K562 (cell line): ENCODE data around the gene EXOSC2. TPM values are rescaled to one million over a fixed set of nuclear protein-coding genes. Genes with fewer than 3 reads are reported as not detected.
A peak's percentile ranks its signal among the peaks of the same experiment; 100 is the strongest.

Experiments used
- ARID4B ChIP-seq: sonication (generic); formaldehyde crosslinking; IDR thresholded peaks from 2 replicates; pipeline ENCODE4 v1.8.0; 2022; ENCODE audit warnings: mild to moderate bottlenecking, missing genetic modification reagents
- ATF1 ChIP-seq, 2 experiments: fragments of 450-650 bp in 1 of 2; IDR thresholded peaks; 2 replicates each; pipeline ENCODE4 v1.6.1; 2016; ENCODE audit warnings: missing compliant biosample characterization in 1 of 2, missing genetic modification characterization in 1 of 2
- CBX3 ChIP-seq, 2 experiments: IDR thresholded peaks; 1 replicate in 1 of 2; 2 replicates in 1 of 2; pipeline ENCODE4 v1.6.1; 2012; ENCODE audit warnings: inconsistent platforms in 2 of 2, low read length in 2 of 2, borderline replicate concordance in 1 of 2, control low read depth in 1 of 2
- CREB1 ChIP-seq, 2 experiments: sonication (generic) in 1 of 2; formaldehyde crosslinking in 1 of 2; IDR thresholded peaks; 2 replicates each; pipeline versions ENCODE4 v1.6.1 to v1.8.0; 2012 to 2022; ENCODE audit warnings: inconsistent platforms in 1 of 2, mild to moderate bottlenecking in 1 of 2, missing genetic modification reagents in 1 of 2, moderate library complexity in 1 of 2
- FOXM1 ChIP-seq, 2 experiments: fragments of 450-650 bp in 1 of 2; sonication (generic) in 1 of 2; formaldehyde crosslinking in 1 of 2; IDR thresholded peaks; 2 replicates each; pipeline versions ENCODE4 v1.6.1 to v1.9.0; 2017 to 2022; ENCODE audit warnings: low read depth in 2 of 2, mild to moderate bottlenecking in 2 of 2, missing genetic modification reagents in 1 of 2, moderate library complexity in 1 of 2
- GATA2 ChIP-seq: sonication (generic); formaldehyde crosslinking; IDR thresholded peaks from 2 replicates; pipeline ENCODE4 v1.4.0; 2020; ENCODE audit warnings: mild to moderate bottlenecking, missing genetic modification reagents
- KLF16 ChIP-seq: IDR thresholded peaks from 2 replicates; pipeline ENCODE4 v1.6.1; 2016; ENCODE audit warnings: antibody characterized with exemption
- MBD2 ChIP-seq: sonication (generic); IDR thresholded peaks from 2 replicates; pipeline ENCODE4 v1.6.1; 2016; ENCODE audit warnings: low read depth, borderline replicate concordance
- NR1H2 ChIP-seq: sonication (generic); formaldehyde crosslinking; IDR thresholded peaks from 2 replicates; pipeline ENCODE4 v1.4.0; 2020; ENCODE audit warnings: mild to moderate bottlenecking, missing genetic modification reagents
- RHOXF2B ChIP-seq: fragments of 250-450 bp; sonication (Bioruptor Pico); conservative IDR thresholded peaks from 2 replicates; pipeline ENCODE4 v1.5.1; 2021
- SRSF3 ChIP-seq: fragments of 200-400 bp; formaldehyde crosslinking; IDR thresholded peaks from 2 replicates; pipeline ENCODE4 v1.6.1; 2016; ENCODE audit warnings: mild to moderate bottlenecking, low read length, moderate library complexity; ENCODE audit not compliant: insufficient read depth
- TBL1XR1 ChIP-seq, 2 experiments: IDR thresholded peaks; 2 replicates each; pipeline ENCODE4 v1.6.1; 2012; ENCODE audit warnings: improper control_type of control experiment in 2 of 2, low read length in 2 of 2, mild to moderate bottlenecking in 1 of 2
- UBTF ChIP-seq, 2 experiments: IDR thresholded peaks; 2 replicates each; pipeline ENCODE4 v1.6.1; 2012; ENCODE audit warnings: improper control_type of control experiment in 2 of 2, low read depth in 2 of 2, low read length in 2 of 2, borderline replicate concordance in 1 of 2
- ZBTB34 ChIP-seq: fragments of 250-450 bp; sonication (Bioruptor Pico); IDR thresholded peaks from 2 replicates; pipeline ENCODE4 v1.8.0; 2021; ENCODE audit warnings: mild to moderate bottlenecking, moderate library complexity
- polyA plus RNA-seq, 8 experiments: library from polyadenylated mRNA; depleted of rRNA in 4 of 8; stranded (reverse) in 5 of 8; unstranded in 3 of 8; fragments of >200 nt; fragmentation: Nextera tagmentation in 2 of 8; fragmentation: Illumina TruSeq in 1 of 8; extraction: Ambion mirVana in 2 of 8; extraction: Trizol in 1 of 8; gene quantifications; 2 replicates each; pipeline versions ENCODE4 v1.2.1 to v1.2.3, GENCODE V29; 2011 to 2014; ENCODE audit warnings: inconsistent platforms in 1 of 8, missing spikeins in 1 of 8
- total RNA-seq, 7 experiments: library from RNA; depleted of rRNA in 6 of 7; stranded (reverse); fragments of >200 nt in 6 of 7; fragmentation: Illumina TruSeq in 2 of 7; extraction: Trizol in 2 of 7; gene quantifications; 2 replicates each; pipeline versions ENCODE4 v1.2.1 to v1.2.3, GENCODE V29; 2011 to 2021; ENCODE audit warnings: low replicate concordance in 1 of 7

Gene EXOSC2
- total and polyA plus RNA-seq, 9 of the 15 experiments (the other 6 are each of a cell fraction or from before 2014, with no cell fraction given) = 46.0 to 101 (median 77.6) TPM

GRCh38 chr9:130689937-130690700 lies 3.5 kb upstream of the EXOSC2 start (continued):
- TF ChIP-seq ZBTB34 (CRISPR knock-in tag) (no peak), ATF1 (CRISPR knock-in tag; IDR thresholded peaks at IDR 0.05) (no peak), ATF1 (tag; IDR thresholded peaks at IDR 0.05) (peak; percentile 43; the same call in 1 of the 2 replicates), TBL1XR1 (IDR thresholded peaks at IDR 0.05; ENCODE audit: low read length in 2 of 2) (no peak), FOXM1 (IDR thresholded peaks at IDR 0.05; ENCODE audit: low read depth) (peak; percentile 65; the same call in 1 of the 2 replicates), FOXM1 (CRISPR knock-in tag; IDR thresholded peaks at IDR 0.05; ENCODE audit: low read depth) (no peak), CBX3 (IDR thresholded peaks at IDR 0.05; ENCODE audit: borderline replicate concordance in 1 of 2, low read length in 2 of 2) (no peak), GATA2 (CRISPR knock-in tag) (no peak), NR1H2 (CRISPR knock-in tag) (no peak), UBTF (IDR thresholded peaks at IDR 0.05; ENCODE audit: borderline replicate concordance in 1 of 2, low read depth in 2 of 2, low read length in 2 of 2) (no peak), SRSF3 (no peak), KLF16 (no peak), ARID4B (no peak), MBD2 (0 out of 2 replicates have a peak, but pooled peaks have one; percentile 30), RHOXF2B (no peak), CREB1 (IDR thresholded peaks at IDR 0.05) (no peak), CREB1 (CRISPR knock-in tag; IDR thresholded peaks at IDR 0.05) (no peak)
